Stimulated activated CD4-positive, alpha-beta T cell treated with anti-CD3 and anti-CD28 coated beads, Interleukin-15, amount 100 ng/mL, for 1 hour (primary cell): Measurements from ENCODE around the gene SLC51B.
"Not testable (repeated sequence)": the region's sequence is repeated elsewhere in the genome, so short reads cannot be mapped to it uniquely, and the experiment has no call there.

Experiments
- DNase-seq, 2 donors: peaks; one replicate each; pipeline ENCODE4 v3.0.0-alpha.2; 2020; ENCODE audit warnings: low read depth in 1 of 2, low spot score in 1 of 2

The SLC51B gene

GRCh38 chr15:65083262-65083701 is 38.1 kb downstream of the SLC51B start:
- DNase-seq, result no peak

GRCh38 chr15:65084500-65085206 is 39.5 kb downstream of the SLC51B start:
- no peak for DNase-seq

GRCh38 chr15:65085207-65085753 is 40.1 kb downstream of the SLC51B start:
- no peak for DNase-seq

GRCh38 chr15:65085990-65086679 is 40.9 kb downstream of the SLC51B start:
- DNase-seq, result no peak

- no peak for DNase-seq
Observed at GRCh38 chr15:65086680-65087111, 41.5 kb downstream of the SLC51B start.

- no peak for DNase-seq
Observed at GRCh38 chr15:65087411-65087810, 42.2 kb downstream of the SLC51B start.

GRCh38 chr15:65087873-65088642 is 42.9 kb downstream of the SLC51B start:
- DNase-seq, result no peak

GRCh38 chr15:65088643-65089021 is 43.4 kb downstream of the SLC51B start:
- no peak for DNase-seq

GRCh38 chr15:65089206-65089824 is 44.1 kb downstream of the SLC51B start:
- no peak for DNase-seq

- DNase-seq, result no peak
Observed at GRCh38 chr15:65091946-65092770, 47.0 kb downstream of the SLC51B start.

GRCh38 chr15:65092911-65093792 is 48.0 kb downstream of the SLC51B start:
- no peak for DNase-seq

GRCh38 chr15:65093793-65094170 is 48.6 kb downstream of the SLC51B start:
- not testable (repeated sequence) for DNase-seq

GRCh38 chr15:65094294-65094995 is 49.3 kb downstream of the SLC51B start:
- DNase-seq, result no peak

- no peak for DNase-seq
Observed at GRCh38 chr15:65095011-65095746, 50.0 kb downstream of the SLC51B start.

GRCh38 chr15:65095747-65096104 is 50.5 kb downstream of the SLC51B start:
- no peak for DNase-seq

GRCh38 chr15:65096481-65097385 is 51.5 kb downstream of the SLC51B start:
- no peak for DNase-seq

GRCh38 chr15:65097651-65098263 is 52.6 kb downstream of the SLC51B start:
- DNase-seq, result no peak
